Gastroesophageal sphincter (tissue), 4 donors: Measurements from ENCODE around the gene PCDH9. TPM values are rescaled to one million over a fixed set of nuclear protein-coding genes. Genes with fewer than 3 reads are reported as not detected.

Experiments
- ATAC-seq: fragments of 150-250 bp; one replicate; pipeline ENCODE4 v1.9.1; 2016; ENCODE audit warnings: mild to moderate bottlenecking, moderate library complexity
- H3K27ac ChIP-seq, 4 donors: fragments of 200-600 bp; sonication (generic) in 3 of 4; 1 replicate in 3 of 4; 2 replicates in 1 of 4; pipeline ENCODE4 v1.5.1; 2016 to 2019
- H3K27me3 ChIP-seq: fragments of 200-600 bp; sonication (generic); one replicate; pipeline ENCODE4 v1.5.1; 2019
- H3K36me3 ChIP-seq, 2 donors: fragments of 200-600 bp; sonication (generic); one replicate each; pipeline ENCODE4 v1.5.1; 2019; ENCODE audit warnings: control low read depth in 1 of 2
- H3K4me1 ChIP-seq, 3 donors: fragments of 200-600 bp; sonication (generic); 1 replicate in 2 of 3; 2 replicates in 1 of 3; pipeline ENCODE4 v1.5.1; 2016 to 2019; ENCODE audit warnings: control low read depth in 2 of 3
- H3K4me3 ChIP-seq, 2 donors: fragments of 200-600 bp; sonication (generic); one replicate each; pipeline ENCODE4 v1.5.1; 2019; ENCODE audit warnings: mild to moderate bottlenecking in 1 of 2, moderate library complexity in 1 of 2
- H3K9me3 ChIP-seq, 3 donors: fragments of 200-600 bp; sonication (generic); one replicate each; pipeline ENCODE4 v1.5.1; 2017 to 2019; ENCODE audit warnings: control low read depth in 2 of 3
- EP300 ChIP-seq: sonication (generic); formaldehyde crosslinking; IDR thresholded peaks from one replicate; pipeline ENCODE4 v1.6.1; 2017; ENCODE audit warnings: antibody characterized with exemption, mild to moderate bottlenecking
- POLR2A ChIP-seq, 2 donors: fragments of 450-650 bp; IDR thresholded peaks; one replicate each; pipeline ENCODE4 v1.6.1; 2017; ENCODE audit warnings: antibody characterized with exemption in 2 of 2, mild to moderate bottlenecking in 2 of 2, moderate library complexity in 1 of 2
- POLR2AphosphoS5 ChIP-seq: sonication (generic); formaldehyde crosslinking; IDR thresholded peaks from one replicate; pipeline ENCODE4 v1.6.1; 2017; ENCODE audit warnings: antibody characterized with exemption
- WGBS, 2 donors: methylation state at CpG; one replicate each; pipeline ENCODE4 v1.1.5; 2018; ENCODE audit warnings: low coverage in 1 of 2; 5-methylcytosine and 5-hydroxymethylcytosine counted together
- total RNA-seq, 4 donors: library from RNA; depleted of rRNA; stranded (reverse); fragments of >200 nt; gene quantifications; one replicate each; pipeline ENCODE4 v1.1.0, GENCODE V29; 2016
- TF ChIP-seq, protein P1 (sequence below), 4 experiments: fragments of 200-600 bp in 2 of 4; fragments of 450-650 bp in 2 of 4; sonication (generic) in 1 of 4; IDR thresholded peaks; one replicate each; pipeline ENCODE4 v1.5.1; 2017 to 2019; ENCODE audit warnings: antibody characterized with exemption in 4 of 4, mild to moderate bottlenecking in 2 of 4, moderate library complexity in 2 of 4

PCDH9 gene
- total RNA-seq, 4 donors from 2014 or later = 52.9 to 141 (median 56.5) TPM

DNA sequence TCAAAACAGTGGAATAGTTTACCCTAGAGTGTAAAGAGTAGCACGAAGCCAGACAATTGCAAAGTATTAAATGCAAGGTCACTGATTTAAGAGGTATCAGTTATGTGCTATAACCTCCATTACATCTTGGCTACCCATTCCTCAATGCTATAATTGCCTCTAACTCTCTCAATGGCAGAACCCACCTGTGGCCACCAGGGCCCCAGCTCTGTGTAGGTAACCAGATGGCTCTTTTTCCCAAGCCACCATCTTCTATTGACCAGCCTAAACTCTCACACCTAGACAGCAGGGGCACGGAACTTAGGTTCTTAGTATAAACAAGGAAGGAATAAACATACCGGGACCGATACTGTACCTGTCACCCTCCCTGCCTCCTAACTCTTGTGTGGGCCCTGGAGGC is 277.6 kb downstream of the PCDH9 start:
- Histone ChIP-seq H3K9me3 (no peaks in the 10 kb centered on the region), H3K4me3 (no peak overlapping the region), H3K4me1 (no peaks in the 10 kb centered on the region), H3K36me3 (no peaks in the 10 kb centered on the region), H3K27ac (no peak overlapping the region), H3K27me3 (no peaks in the 10 kb centered on the region)
- no peak for TF ChIP-seq POLR2AphosphoS5
- no peak for ATAC-seq
- 83 to 91% methylated on average over 3 to 4 of the region's 4 CpGs for WGBS, 2 donors

GRCh38 chr13:66951426-66951825 is 278.7 kb downstream of the PCDH9 start:
- 87 to 95% methylated on average over 2 of the region's 2 CpGs for WGBS, 2 donors
- no peaks in the 10 kb centered on the region for H3K36me3 ChIP-seq

DNA sequence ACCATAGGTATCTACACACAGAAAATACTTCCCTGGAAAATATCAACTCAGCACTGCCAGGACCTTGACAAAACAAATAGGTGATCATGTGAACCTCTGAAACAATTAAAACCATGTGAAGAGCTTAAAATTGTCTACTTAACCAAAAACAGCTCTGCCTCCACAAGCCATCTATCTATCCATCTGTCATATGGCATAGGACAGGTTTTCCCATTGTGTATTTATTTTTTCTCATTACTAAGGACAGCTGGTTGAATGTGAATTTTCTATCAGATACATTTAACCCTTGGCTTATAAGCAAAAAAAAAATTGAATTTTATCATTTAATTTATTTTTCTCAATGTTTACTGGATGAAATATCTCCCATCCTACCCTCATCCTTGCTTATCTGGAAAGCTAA is 279.5 kb downstream of the PCDH9 start:
- Histone ChIP-seq H3K36me3 (no peaks in the 10 kb centered on the region), H3K27ac (no peak overlapping the region), H3K4me1 (no peaks in the 10 kb centered on the region), H3K4me3 (no peak overlapping the region), H3K9me3 (no peaks in the 10 kb centered on the region), H3K27me3 (no peaks in the 10 kb centered on the region)
- no peak for ATAC-seq
- TF ChIP-seq POLR2A (IDR thresholded peaks at IDR 0.05) (no peak), POLR2AphosphoS5 (no peak), EP300 (no peak)
- TF ChIP-seq, protein P1, sequence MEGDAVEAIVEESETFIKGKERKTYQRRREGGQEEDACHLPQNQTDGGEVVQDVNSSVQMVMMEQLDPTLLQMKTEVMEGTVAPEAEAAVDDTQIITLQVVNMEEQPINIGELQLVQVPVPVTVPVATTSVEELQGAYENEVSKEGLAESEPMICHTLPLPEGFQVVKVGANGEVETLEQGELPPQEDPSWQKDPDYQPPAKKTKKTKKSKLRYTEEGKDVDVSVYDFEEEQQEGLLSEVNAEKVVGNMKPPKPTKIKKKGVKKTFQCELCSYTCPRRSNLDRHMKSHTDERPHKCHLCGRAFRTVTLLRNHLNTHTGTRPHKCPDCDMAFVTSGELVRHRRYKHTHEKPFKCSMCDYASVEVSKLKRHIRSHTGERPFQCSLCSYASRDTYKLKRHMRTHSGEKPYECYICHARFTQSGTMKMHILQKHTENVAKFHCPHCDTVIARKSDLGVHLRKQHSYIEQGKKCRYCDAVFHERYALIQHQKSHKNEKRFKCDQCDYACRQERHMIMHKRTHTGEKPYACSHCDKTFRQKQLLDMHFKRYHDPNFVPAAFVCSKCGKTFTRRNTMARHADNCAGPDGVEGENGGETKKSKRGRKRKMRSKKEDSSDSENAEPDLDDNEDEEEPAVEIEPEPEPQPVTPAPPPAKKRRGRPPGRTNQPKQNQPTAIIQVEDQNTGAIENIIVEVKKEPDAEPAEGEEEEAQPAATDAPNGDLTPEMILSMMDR (IDR thresholded peaks at IDR 0.05) = no peak

More at GRCh38 chr13:66951426-66951825, 278.7 kb downstream of the PCDH9 start:
- Histone ChIP-seq H3K4me1 (no peaks in the 10 kb centered on the region), H3K27ac (no peak overlapping the region), H3K4me3 (no peak overlapping the region), H3K27me3 (no peaks in the 10 kb centered on the region), H3K9me3 (no peaks in the 10 kb centered on the region)
- no peak for ATAC-seq
- TF ChIP-seq EP300 (no peak), POLR2AphosphoS5 (no peak), POLR2A (IDR thresholded peaks at IDR 0.05) (no peak)
- TF ChIP-seq, protein P1 (IDR thresholded peaks at IDR 0.05) = no peak

DNA sequence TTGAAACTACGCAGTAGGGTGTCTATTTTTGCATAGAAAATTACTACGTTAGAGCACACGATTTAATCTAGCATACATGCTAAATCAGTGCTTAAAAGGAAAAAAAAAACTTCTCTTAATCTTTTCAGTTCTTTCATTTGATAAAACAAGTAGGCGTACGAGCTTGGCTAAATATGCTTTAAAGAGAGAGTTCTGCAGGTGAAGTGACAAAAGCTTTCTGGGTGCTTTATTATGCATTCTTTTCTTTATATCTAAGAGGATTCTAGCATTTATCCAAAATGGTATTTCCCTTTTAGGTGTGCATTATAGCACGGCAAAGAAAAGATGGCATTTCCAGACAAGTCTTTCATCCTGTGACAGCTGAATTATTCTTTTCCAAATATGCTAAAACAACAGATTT is 281.2 kb downstream of the PCDH9 start:
- 76 to 79% methylated on average over 6 of the region's 6 CpGs for WGBS, 2 donors
- Histone ChIP-seq H3K4me1 (no peaks in the 10 kb centered on the region), H3K36me3 (no peaks in the 10 kb centered on the region), H3K27ac (no peak overlapping the region), H3K4me3 (no peak overlapping the region), H3K9me3 (no peaks in the 10 kb centered on the region), H3K27me3 (no peaks in the 10 kb centered on the region)
- no peak for ATAC-seq
- TF ChIP-seq, protein P1 (IDR thresholded peaks at IDR 0.05) = no peak
- TF ChIP-seq POLR2AphosphoS5 (no peak), POLR2A (IDR thresholded peaks at IDR 0.05) (no peak), EP300 (no peak)

- Histone ChIP-seq H3K27ac (no peak overlapping the region), H3K27me3 (no peaks in the 10 kb centered on the region), H3K4me3 (no peak overlapping the region), H3K9me3 (no peaks in the 10 kb centered on the region), H3K4me1 (no peaks in the 10 kb centered on the region), H3K36me3 (no peaks in the 10 kb centered on the region)
- no peak for ATAC-seq
- no peak for TF ChIP-seq POLR2A (IDR thresholded peaks at IDR 0.05)
- no peak for TF ChIP-seq POLR2AphosphoS5
- WGBS, 2 donors = 86 to 88% methylated on average over 3 of the region's 3 CpGs
Measured at GRCh38 chr13:66943530-66943929, 286.6 kb downstream of the PCDH9 start.

DNA sequence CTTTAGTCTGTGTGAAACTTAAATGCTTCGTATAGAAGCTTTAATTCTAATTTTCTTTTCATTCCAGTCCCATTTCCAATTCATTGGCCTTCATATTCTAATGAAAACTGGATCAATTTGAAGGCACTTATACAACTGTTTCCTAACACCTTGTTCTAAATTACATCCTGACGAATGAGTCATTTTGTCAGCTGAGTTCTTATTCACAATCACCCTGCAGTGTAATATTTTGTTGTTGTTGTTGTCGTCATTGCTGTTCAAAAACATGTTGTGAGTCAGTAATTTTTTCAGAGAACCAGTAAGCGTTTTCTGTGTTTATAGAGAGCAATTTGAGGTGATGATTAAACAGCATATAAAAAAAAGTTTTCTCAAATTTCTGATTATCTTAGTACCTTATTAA is 290.0 kb downstream of the PCDH9 start:
- H3K27ac ChIP-seq = no peak overlapping the region
- no peaks in the 10 kb centered on the region for H3K36me3 ChIP-seq
- TF ChIP-seq, protein P1 (IDR thresholded peaks at IDR 0.05) = no peak
- TF ChIP-seq POLR2A (IDR thresholded peaks at IDR 0.05) = no peak
- TF ChIP-seq POLR2AphosphoS5 = no peak
- TF ChIP-seq EP300 = no peak
- no peaks in the 10 kb centered on the region for H3K9me3 ChIP-seq
- H3K4me1 ChIP-seq = no peaks in the 10 kb centered on the region
- no peaks in the 10 kb centered on the region for H3K27me3 ChIP-seq
- H3K4me3 ChIP-seq = no peak overlapping the region
- ATAC-seq = no peak
- 86 to 98% methylated on average over 4 of the region's 4 CpGs for WGBS, 2 donors
